ENCODE data around the gene DAND5.

Gene DAND5

DNA sequence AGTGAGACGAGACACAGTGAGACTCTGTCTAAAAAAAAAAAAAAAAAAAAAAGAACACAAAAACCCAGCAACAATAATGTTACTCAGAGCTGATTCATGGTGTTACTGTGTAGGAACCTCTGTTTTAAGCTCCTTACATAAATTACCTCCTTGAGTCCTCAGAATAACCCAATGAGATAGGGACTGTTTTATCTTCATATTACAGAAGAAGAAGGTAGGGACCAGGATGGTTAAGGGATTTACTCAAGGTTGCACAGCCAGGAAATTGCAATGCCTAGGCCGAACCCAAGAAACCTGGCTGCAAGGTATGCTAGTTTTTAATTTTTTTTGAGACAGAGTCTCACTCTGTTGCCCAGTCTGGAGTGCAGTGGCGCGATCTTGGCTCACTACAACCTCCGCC lies 1.5 kb upstream of the DAND5 start:
- Histone ChIP-seq H3K27ac (no peak overlapping the region), H3K36me3 (ENCODE audit: control insufficient read depth, insufficient read depth, low read length) (no peaks in the 10 kb centered on the region), H3K9ac (no peak overlapping the region), H3K4me3 (ENCODE audit: low read depth, low read length) (no peak overlapping the region), H3K27me3 (ENCODE audit: control insufficient read depth, insufficient read depth, low read length) (no peaks in the 10 kb centered on the region), H3K4me1 (peaks cover 5% of the 10 kb centered on the region), H3K9me3 (ENCODE audit: control insufficient read depth, low read length) (no peaks in the 10 kb centered on the region), H3K4me2 (ENCODE audit: low read length) (no peak overlapping the region), H3K79me2 (no peaks in the 10 kb centered on the region), H2AFZ (no peak overlapping the region)
- TF ChIP-seq, protein P1, sequence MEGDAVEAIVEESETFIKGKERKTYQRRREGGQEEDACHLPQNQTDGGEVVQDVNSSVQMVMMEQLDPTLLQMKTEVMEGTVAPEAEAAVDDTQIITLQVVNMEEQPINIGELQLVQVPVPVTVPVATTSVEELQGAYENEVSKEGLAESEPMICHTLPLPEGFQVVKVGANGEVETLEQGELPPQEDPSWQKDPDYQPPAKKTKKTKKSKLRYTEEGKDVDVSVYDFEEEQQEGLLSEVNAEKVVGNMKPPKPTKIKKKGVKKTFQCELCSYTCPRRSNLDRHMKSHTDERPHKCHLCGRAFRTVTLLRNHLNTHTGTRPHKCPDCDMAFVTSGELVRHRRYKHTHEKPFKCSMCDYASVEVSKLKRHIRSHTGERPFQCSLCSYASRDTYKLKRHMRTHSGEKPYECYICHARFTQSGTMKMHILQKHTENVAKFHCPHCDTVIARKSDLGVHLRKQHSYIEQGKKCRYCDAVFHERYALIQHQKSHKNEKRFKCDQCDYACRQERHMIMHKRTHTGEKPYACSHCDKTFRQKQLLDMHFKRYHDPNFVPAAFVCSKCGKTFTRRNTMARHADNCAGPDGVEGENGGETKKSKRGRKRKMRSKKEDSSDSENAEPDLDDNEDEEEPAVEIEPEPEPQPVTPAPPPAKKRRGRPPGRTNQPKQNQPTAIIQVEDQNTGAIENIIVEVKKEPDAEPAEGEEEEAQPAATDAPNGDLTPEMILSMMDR (IDR thresholded peaks at IDR 0.05) = no peak

GRCh38 chr19:12970070-12970820 lies 869 bp downstream of the DAND5 start:
- H3K36me3 ChIP-seq (ENCODE audit: control insufficient read depth, insufficient read depth, low read length) = no peaks in the 10 kb centered on the region
- no peak overlapping the region for H3K9ac ChIP-seq
- no peaks in the 10 kb centered on the region for H3K9me3 ChIP-seq (ENCODE audit: control insufficient read depth, low read length)
- H3K4me3 ChIP-seq (ENCODE audit: low read depth, low read length) = no peak overlapping the region
- H3K27ac ChIP-seq = no peak overlapping the region
- TF ChIP-seq, protein P1 (IDR thresholded peaks at IDR 0.05) = no peak
- H2AFZ ChIP-seq = no peak overlapping the region
- H3K27me3 ChIP-seq (ENCODE audit: control insufficient read depth, insufficient read depth, low read length) = no peaks in the 10 kb centered on the region
- no peak overlapping the region for H3K4me2 ChIP-seq (ENCODE audit: low read length)
- no peaks in the 10 kb centered on the region for H3K79me2 ChIP-seq
- peaks cover 5% of the 10 kb centered on the region for H3K4me1 ChIP-seq

- Histone ChIP-seq H2AFZ (no peak overlapping the region), H3K27me3 (ENCODE audit: control insufficient read depth, insufficient read depth, low read length) (no peaks in the 10 kb centered on the region), H3K79me2 (no peaks in the 10 kb centered on the region)
Observed at GRCh38 chr19:12973236-12973635, 3.9 kb downstream of the DAND5 start.

DNA sequence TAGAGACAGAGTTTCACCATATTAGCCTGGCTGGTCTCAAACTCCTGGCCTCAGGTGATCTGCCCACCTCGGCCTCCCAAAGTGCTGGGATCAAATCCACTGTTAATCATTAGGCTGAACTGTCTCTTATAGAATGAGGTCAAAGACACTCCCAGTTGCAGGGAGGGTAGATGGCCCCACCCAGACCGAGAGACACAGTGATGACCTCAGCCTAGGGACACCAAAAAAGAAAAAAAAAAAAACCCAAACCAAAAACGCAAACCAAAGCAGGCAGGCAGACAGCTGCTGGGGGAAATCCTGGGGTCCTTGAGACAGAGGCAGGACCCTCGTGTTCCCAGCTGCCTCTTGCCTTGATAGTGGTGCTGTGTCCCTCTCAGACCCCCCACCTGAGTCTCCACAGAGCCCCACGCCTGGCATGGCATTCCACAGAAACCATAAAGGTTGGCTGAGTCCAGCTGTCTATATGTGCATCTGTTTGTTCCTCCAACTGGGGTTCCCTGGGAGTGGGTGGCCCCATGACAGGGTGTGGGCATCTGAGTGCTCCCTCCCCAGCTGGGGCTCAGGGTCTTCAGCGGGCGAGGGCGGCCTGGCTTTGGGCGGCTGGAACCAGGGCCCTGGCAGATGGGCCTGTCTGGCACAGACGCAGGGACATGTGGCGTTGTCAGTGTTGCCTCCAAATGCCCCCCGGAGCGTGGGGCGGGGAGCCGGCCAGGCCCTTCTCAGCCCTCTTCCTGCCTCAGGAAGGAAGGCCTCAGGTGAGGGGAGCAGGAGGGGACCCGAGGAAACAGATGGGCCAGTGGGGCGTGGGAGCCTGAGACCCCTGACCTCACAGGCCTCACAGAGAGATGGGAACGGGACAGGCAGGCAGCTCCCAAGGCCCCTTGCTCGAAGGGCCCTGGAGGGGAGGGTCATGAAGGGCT lies 5.2 kb downstream of the DAND5 start:
- no peak overlapping the region for H3K9ac ChIP-seq
- no peaks in the 10 kb centered on the region for H3K79me2 ChIP-seq
- no peaks in the 10 kb centered on the region for H3K27me3 ChIP-seq (ENCODE audit: control insufficient read depth, insufficient read depth, low read length)
- no peak overlapping the region for H3K4me2 ChIP-seq (ENCODE audit: low read length)
- no peak overlapping the region for H3K4me3 ChIP-seq (ENCODE audit: low read depth, low read length)
- H3K27ac ChIP-seq = no peak overlapping the region
- H3K36me3 ChIP-seq (ENCODE audit: control insufficient read depth, insufficient read depth, low read length) = no peaks in the 10 kb centered on the region
- H2AFZ ChIP-seq = no peak overlapping the region
- TF ChIP-seq, protein P1 (IDR thresholded peaks at IDR 0.05) = no peak
- H3K9me3 ChIP-seq (ENCODE audit: control insufficient read depth, low read length) = no peaks in the 10 kb centered on the region
- peaks cover 4% of the 10 kb centered on the region for H3K4me1 ChIP-seq

More at GRCh38 chr19:12973236-12973635, 3.9 kb downstream of the DAND5 start:
- Histone ChIP-seq H3K4me2 (ENCODE audit: low read length) (no peak overlapping the region), H3K9ac (no peak overlapping the region), H3K36me3 (ENCODE audit: control insufficient read depth, insufficient read depth, low read length) (no peaks in the 10 kb centered on the region), H3K4me1 (peaks cover 5% of the 10 kb centered on the region), H3K9me3 (ENCODE audit: control insufficient read depth, low read length) (no peaks in the 10 kb centered on the region), H3K27ac (no peak overlapping the region), H3K4me3 (ENCODE audit: low read depth, low read length) (no peak overlapping the region)
- TF ChIP-seq, protein P1 (IDR thresholded peaks at IDR 0.05) = no peak
